ENCODE measurements around the gene RERE. TPM values are rescaled to one million over a fixed set of nuclear protein-coding genes. Genes with fewer than 3 reads are reported as not detected.

RERE gene
- 76.8 and 79.7 TPM in 2 replicates for total RNA-seq
- long read RNA-seq, partial matches to known transcripts, result 3 of 30 reads
- long read RNA-seq, other reads (novel, unspliced or antisense), result 27 of 30 reads

DNA sequence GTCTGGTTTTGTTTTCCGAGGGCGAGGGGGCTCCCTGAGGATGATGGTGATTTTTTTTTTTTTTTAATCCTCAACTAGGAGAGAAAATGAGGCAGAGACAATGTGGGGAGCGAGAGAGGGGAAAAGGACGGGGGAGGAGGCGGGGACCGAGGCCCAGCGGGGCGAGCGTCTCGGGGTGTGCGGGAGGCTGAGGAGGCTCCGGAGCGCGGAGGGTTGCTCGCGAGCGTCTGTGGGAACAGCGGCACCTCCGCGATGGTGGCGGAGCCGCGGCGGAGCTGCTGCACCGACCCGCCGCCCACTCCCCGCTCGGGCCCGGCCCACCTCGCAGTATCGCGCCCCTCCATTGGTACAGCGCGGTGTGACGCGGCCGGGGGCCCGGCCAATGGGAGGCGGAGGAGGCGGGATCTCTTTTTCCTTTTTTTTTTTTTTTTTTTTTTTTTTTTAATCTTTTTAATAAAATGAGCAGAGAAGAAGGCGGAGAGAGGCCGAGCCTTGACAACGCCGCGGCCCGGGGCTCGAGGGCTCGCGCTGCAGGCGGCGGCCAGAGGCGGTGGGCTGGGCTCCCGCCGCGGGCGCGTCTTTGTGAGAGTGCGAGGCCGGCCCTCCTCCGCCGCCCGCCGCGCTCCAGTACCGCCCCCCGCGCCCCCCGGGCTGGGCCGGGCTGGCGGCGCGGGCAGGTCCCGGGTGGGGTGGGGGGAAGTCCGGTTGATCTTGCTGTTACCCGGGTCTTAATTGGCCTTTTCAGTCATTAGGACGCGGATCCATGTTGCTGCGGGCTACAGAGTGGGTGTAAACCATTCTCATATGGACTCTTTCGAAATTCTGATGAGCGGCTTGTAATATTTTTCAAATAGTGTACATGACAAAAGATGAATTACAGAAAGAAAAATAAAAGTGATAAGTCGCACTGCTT lies at the start of gene RERE:
TSS of gene RERE (minus strand) at position 229 of the 913 bp plus-strand sequence.
- no peaks in the 10 kb centered on the region for H3K27me3 Mint-ChIP-seq (ENCODE audit: unreplicated experiment)
- peaks cover 55% of the 10 kb centered on the region for H3K4me1 Mint-ChIP-seq (ENCODE audit: unreplicated experiment)
- H3K36me3 Mint-ChIP-seq (ENCODE audit: unreplicated experiment), result no peaks in the 10 kb centered on the region

GRCh38 chr1:8866792-8867415 lies 49.5 kb upstream of the RERE start:
- no peaks in the 10 kb centered on the region for H3K9me3 Mint-ChIP-seq (ENCODE audit: unreplicated experiment)
- TF ChIP-seq, protein P1, sequence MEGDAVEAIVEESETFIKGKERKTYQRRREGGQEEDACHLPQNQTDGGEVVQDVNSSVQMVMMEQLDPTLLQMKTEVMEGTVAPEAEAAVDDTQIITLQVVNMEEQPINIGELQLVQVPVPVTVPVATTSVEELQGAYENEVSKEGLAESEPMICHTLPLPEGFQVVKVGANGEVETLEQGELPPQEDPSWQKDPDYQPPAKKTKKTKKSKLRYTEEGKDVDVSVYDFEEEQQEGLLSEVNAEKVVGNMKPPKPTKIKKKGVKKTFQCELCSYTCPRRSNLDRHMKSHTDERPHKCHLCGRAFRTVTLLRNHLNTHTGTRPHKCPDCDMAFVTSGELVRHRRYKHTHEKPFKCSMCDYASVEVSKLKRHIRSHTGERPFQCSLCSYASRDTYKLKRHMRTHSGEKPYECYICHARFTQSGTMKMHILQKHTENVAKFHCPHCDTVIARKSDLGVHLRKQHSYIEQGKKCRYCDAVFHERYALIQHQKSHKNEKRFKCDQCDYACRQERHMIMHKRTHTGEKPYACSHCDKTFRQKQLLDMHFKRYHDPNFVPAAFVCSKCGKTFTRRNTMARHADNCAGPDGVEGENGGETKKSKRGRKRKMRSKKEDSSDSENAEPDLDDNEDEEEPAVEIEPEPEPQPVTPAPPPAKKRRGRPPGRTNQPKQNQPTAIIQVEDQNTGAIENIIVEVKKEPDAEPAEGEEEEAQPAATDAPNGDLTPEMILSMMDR (IDR thresholded peaks at IDR 0.05), result no peak
- H3K4me3 Mint-ChIP-seq (ENCODE audit: unreplicated experiment), result no peak overlapping the region
- no peaks in the 10 kb centered on the region for H3K27me3 Mint-ChIP-seq (ENCODE audit: unreplicated experiment)
- H3K36me3 Mint-ChIP-seq (ENCODE audit: unreplicated experiment), result peaks cover 71% of the 10 kb centered on the region
- H3K4me1 Mint-ChIP-seq (ENCODE audit: unreplicated experiment), result peaks cover 19% of the 10 kb centered on the region
- H3K27ac Mint-ChIP-seq (ENCODE audit: unreplicated experiment), result no peak overlapping the region
- no peak for DNase-seq (ENCODE audit: extremely low spot score, unreplicated experiment)

More for the DNA sequence above, at the start of gene RERE:
- Mint-ChIP-seq H3K4me3 (ENCODE audit: unreplicated experiment) (peak within 1 kb of the TSS; percentile 80), H3K9me3 (ENCODE audit: unreplicated experiment) (no peaks in the 10 kb centered on the region), H3K27ac (ENCODE audit: unreplicated experiment) (peak within 1 kb of the TSS; percentile 95)
- TF ChIP-seq, protein P1 (IDR thresholded peaks at IDR 0.05), result no peak
- DNase-seq (ENCODE audit: extremely low spot score, unreplicated experiment), result peak; percentile 99

DNA sequence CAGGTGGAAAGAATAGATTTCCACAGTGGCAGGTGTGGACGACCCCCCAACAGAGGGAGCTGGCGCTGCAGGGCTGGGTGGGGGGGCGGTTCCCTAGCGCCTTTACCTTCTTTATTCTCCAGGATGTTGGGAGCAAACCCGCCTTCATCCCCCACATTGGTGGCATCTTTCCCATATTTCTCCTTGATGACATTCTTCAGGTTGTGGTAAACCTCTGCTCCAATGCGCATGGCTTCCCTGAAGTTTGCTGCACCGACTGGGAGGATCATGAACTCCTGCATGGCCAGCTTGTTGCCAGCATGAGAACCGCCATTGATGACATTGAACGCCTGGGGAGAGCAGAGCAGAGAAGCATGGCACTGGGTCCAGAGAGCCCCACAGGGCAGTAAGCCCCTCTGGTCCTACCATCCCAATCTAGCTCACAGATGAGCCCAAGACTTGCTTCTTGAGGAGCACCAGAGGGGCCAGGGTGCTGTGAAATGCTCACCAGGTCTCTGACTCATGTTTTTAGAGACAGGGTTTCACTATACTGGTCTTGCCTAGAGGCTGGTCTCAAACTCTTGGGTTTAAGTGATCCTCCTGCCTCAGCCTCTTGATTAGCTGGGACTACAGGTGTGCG lies 48.8 kb upstream of the RERE start:
- no peaks in the 10 kb centered on the region for H3K27me3 Mint-ChIP-seq (ENCODE audit: unreplicated experiment)
- H3K9me3 Mint-ChIP-seq (ENCODE audit: unreplicated experiment), result no peaks in the 10 kb centered on the region
- DNase-seq (ENCODE audit: extremely low spot score, unreplicated experiment), result no peak
- peaks cover 66% of the 10 kb centered on the region for H3K36me3 Mint-ChIP-seq (ENCODE audit: unreplicated experiment)
- H3K4me1 Mint-ChIP-seq (ENCODE audit: unreplicated experiment), result peaks cover 17% of the 10 kb centered on the region
- no peak overlapping the region for H3K27ac Mint-ChIP-seq (ENCODE audit: unreplicated experiment)
- no peak overlapping the region for H3K4me3 Mint-ChIP-seq (ENCODE audit: unreplicated experiment)
- TF ChIP-seq, protein P1 (IDR thresholded peaks at IDR 0.05), result no peak

GRCh38 chr1:8864713-8865344 lies 47.4 kb upstream of the RERE start:
- H3K27me3 Mint-ChIP-seq (ENCODE audit: unreplicated experiment), result no peaks in the 10 kb centered on the region
- TF ChIP-seq, protein P1 (IDR thresholded peaks at IDR 0.05), result no peak
- no peak for DNase-seq (ENCODE audit: extremely low spot score, unreplicated experiment)
- peaks cover 16% of the 10 kb centered on the region for H3K4me1 Mint-ChIP-seq (ENCODE audit: unreplicated experiment)
- peaks cover 67% of the 10 kb centered on the region for H3K36me3 Mint-ChIP-seq (ENCODE audit: unreplicated experiment)
- no peaks in the 10 kb centered on the region for H3K9me3 Mint-ChIP-seq (ENCODE audit: unreplicated experiment)
- H3K4me3 Mint-ChIP-seq (ENCODE audit: unreplicated experiment), result no peak overlapping the region
- no peak overlapping the region for H3K27ac Mint-ChIP-seq (ENCODE audit: unreplicated experiment)
